Stimulated activated CD4-positive, alpha-beta T cell treated with anti-CD3 and anti-CD28 coated beads, Interleukin-15, amount 100 ng/mL, for 24 hours (primary cell): Measurements from ENCODE around the gene TSTD2.

Experiments used
- DNase-seq: peaks from one replicate; pipeline ENCODE4 v3.0.0-alpha.2; 2020

The TSTD2 gene

GRCh38 chr9:97560851-97561250 lies 72.3 kb downstream of the TSTD2 start:
- DNase-seq: no peak

DNA sequence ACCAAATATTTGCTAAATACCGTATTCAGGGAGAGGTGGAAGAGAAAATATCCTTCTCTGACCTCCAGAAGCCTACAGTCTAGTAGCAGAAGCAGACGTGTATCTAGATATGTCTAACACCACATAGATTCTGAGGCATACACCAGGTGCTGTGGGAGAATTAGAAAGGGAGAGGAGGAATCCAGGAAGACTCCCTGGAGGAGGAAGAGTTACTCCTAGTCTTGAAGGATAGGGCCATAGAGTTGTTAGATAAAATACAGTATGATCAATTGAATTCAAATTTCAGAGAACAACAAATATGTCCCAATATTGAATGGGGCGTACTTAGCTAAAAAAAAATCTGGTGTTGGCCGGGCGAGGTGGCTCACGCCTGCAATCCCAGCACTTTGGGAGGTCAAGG lies 73.0 kb downstream of the TSTD2 start:
- no peak for DNase-seq

GRCh38 chr9:97559111-97559514 lies 74.1 kb downstream of the TSTD2 start:
- DNase-seq: peak; percentile 16

GRCh38 chr9:97558701-97559101 lies 74.5 kb downstream of the TSTD2 start:
- no peak for DNase-seq

DNA sequence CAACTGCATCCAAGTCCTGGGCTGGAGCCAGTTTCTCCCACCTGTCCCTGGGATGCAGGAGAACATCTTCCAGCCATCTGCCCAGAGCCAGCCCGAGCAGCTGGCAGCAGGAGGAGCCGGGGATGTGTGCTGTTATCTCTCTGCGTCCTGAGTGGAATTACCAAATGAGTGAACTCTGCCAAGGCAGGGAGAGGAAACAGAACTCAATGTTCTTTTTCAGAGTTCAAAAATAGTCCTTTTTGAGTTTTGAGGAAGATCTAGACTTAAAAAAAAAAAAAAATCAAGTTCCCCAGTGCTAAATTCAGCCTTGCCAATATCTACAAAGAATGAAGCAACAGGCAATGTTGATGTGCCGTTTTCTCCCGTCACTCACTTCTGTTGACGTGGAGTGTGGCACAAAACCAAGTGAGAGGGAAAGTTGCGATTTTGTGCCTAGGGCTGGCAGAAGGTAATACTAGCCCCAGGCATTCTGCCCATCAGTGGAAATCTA lies 75.5 kb downstream of the TSTD2 start:
- DNase-seq: no peak

GRCh38 chr9:97556721-97557605 lies 76.2 kb downstream of the TSTD2 start:
- no peak for DNase-seq

DNA sequence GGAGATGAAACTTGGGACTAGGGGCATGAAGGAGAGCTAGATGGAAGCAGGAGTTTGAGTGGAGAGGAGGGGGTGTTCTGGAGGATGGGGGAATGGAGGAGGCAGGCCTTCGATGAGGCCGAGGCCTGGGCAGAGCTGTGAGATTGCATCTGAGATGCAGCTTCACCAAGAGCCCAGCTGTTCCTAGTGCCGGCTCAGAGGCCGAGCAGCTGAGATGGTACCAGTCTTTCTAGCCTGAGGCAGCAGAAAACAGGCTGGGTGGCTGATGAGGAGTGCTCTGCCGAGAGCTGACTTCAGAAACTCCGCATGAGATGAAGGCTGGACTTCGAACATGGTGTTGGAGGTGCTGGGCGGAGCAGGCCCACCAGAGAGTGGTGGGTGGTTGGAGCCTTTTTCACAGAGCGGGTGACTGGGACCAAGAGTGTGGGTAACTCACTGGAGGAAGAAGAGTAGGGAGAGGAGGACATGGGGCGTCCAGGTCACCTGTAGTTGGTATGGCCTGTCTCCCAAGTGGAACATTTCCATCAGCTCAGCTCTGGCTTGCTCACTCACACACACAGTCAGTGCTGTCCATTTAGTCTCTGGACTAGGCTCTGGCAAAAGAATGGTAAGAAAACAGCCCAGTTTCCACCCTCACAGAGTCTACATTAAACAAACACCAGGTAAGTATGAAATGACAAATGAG lies 77.0 kb downstream of the TSTD2 start:
- DNase-seq: no peak

DNA sequence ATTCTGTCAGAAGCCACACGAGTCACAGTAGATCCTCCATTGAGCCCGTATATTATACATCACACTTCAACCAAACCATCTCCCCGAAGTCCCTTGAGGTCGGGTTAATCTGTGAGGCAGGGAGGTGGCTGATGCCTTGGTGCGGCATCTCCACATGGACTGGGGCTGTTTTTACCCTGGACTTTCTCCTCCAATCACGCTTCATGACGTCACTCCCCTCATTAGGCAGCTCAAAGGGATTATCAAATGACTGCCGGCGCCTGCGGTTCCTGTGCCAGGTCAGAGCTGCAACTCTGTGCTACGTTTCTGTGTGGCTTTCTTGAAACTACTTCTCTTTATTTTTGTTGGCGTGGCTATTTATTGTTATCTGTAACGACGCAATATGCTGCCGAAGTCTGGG lies 78.0 kb downstream of the TSTD2 start:
- DNase-seq: no peak

DNA sequence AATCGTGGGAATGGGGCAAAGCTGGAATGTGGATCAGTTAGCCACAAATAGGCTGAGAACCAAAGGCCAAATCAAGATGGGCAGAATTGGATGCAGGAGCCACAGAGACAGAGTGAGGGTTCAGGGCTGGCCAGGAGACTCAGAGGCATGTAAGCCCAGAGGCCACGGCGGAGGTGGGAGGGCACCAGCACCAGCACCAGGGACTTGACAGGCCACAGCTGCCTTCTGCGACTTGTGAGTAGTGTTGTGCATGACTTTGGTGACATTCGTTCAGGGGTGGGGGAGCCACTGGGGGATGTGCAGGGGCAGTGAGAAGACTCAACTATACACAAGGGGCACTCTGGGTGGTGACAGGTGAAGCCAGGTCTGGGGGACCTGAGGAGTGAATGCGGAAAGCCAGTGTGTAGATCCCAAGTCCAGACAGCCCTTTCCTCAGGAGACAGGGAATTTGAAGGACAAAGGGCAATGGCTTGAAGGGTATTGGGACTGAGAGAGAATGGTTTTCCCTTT lies 78.5 kb downstream of the TSTD2 start:
- DNase-seq: no peak

DNA sequence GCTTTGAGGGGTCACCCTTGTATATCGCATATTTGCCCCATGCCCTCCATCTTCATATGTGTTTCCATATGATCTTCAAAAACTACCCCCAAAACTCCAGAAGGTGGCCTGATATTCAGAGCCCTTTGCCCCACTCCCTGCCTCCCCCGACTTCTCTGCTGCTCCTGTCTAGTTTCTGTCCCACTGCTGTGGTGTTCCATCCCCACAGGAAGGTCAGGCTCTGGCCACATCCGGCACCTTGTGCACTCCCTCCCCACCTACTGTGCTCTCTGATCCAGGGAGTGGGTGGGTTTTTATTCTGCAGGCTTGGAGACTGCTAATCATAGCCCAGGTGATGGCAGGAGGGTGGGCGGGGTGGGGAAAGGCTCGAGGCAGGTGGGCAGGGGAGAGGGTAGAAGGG lies 79.3 kb downstream of the TSTD2 start:
- no peak for DNase-seq

DNA sequence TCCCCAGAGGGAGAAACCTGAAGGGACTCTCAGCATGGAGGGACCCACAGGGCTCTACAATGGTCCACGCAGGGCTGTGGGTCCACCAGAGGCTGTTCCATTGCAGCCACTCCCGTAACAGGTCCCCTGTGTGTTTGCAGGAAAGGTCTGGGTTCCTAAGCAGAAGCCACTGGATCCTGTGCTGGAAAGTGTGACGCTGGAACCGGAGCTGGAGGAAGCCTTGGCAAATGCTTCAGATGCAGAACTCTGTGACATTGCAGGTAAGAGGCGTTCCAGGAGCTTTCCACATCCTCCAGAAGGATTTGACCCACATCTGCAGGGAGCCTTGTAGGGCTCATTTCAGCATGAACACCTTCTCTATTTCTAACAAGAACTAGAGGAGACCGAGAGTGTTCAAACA lies 80.0 kb downstream of the TSTD2 start:
- no peak for DNase-seq

DNA sequence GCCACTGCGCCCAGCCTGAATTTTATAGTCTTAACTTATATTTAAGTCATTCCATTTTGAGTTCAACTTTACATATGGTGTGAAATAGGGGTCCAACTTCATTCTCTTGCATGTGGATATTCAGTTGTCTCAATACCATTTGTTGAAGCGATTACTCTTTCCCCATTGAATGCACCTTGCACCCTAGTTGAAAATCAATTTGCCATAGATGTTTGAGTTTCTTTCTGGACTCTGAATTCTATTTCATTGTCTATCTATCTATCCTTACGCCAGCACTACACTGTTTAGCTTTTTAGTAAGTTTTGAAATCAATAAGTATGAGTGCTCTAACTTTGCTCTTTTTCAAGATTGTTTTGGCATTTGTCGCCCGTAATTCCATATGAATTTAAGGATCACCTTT lies 81.9 kb downstream of the TSTD2 start:
- no peak for DNase-seq

DNA sequence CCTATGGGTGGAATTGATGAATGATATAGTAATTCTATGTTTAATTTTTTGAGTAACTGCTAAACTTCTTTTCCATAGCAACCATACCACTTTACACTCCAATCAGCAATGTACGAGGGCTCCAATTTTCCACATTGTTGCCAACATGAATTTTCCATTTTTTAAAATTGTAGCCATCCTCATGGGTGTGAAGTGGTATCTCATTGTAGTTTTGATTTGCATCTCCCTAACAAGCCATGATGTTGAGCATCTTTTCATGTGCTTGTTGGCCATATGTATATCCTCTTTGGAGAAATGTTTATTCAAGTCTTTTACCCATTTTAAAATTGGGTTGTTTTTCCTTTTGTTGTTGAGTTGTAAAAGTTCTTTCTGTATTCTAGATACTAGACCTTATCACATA lies 82.8 kb downstream of the TSTD2 start:
- DNase-seq: no peak
